GM23248 (cell line): ENCODE measurements around the gene MYPOP.

Experiments
- EZH2 ChIP-seq: fragments of 200-600 bp; sonication (generic); IDR thresholded peaks from 2 replicates; pipeline ENCODE4 v1.6.1; 2018; ENCODE audit warnings: antibody characterized with exemption, mild to moderate bottlenecking; ENCODE audit not compliant: insufficient read depth, poor library complexity, severe bottlenecking
- EZH2phosphoT487 ChIP-seq: fragments of 200-600 bp; sonication (generic); IDR thresholded peaks from 2 replicates; pipeline ENCODE4 v1.6.1; 2018; ENCODE audit warnings: antibody characterized with exemption, moderate library complexity, mild to moderate bottlenecking, low read depth; ENCODE audit not compliant: insufficient read depth

- TF ChIP-seq EZH2phosphoT487, result no peak
- no peak for TF ChIP-seq EZH2
These were observed 41.8 kb downstream of the MYPOP start for GRCh38 chr19:45860359-45861259.
